Measurements from ENCODE around the gene NUDT3.

DNA sequence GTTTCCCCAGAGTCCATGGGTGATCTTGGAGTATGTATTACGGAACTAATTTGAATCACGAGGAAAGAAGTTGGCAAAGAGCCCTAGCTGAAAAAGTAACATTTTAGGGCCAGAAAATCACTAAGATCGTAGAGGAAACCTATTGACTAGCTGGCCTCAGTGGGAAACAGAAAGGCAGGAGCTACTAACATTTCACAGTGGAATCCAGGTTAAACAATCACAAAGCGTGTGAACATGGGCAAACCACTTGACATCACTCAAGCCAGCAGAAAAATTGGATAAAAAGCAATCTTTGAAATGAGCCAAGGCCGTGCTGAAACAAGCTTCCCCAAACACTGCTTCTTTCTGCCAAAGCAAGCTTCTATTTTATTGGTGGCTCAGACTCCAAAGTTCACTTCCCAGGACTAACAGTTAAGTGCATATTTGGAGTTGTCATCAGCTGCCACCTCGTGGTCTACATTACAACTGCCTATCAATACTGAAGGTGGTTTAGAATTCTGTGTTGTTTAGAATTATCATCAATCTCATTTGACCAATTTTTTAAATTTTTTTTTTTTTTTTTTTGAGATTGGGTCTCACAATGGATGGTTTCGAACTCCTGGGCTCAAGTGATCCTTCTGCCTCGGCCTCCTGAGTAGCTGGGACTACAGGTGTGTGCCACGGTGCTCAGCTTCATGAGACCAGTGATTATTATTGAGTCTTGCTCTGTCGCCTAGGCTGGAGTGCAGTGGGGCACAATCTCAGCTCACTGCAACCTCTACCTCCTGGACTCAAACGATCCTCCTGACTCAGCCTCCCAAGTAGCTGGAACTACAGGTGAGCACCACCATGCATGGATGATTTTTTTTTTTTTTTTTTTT, 22.8 kb upstream of the NUDT3 start:
- no peak for TF ChIP-seq SP1 (IDR thresholded peaks at IDR 0.05)
- no peak for TF ChIP-seq NFRKB (IDR thresholded peaks at IDR 0.05)
- TF ChIP-seq TARDBP (IDR thresholded peaks at IDR 0.05): no peak
- TF ChIP-seq L3MBTL2 (conservative IDR thresholded peaks at IDR 0.05): no peak
- TF ChIP-seq BHLHE40 (IDR thresholded peaks at IDR 0.05; ENCODE audit: borderline replicate concordance): no peak
- TF ChIP-seq ZNF384 (IDR thresholded peaks at IDR 0.05): no peak; the same call in 1 of the 2 replicates
- no peak for TF ChIP-seq FOXK2 (IDR thresholded peaks at IDR 0.05)
- TF ChIP-seq CTBP1 (IDR thresholded peaks at IDR 0.05; ENCODE audit: borderline replicate concordance): no peak
- no peak for TF ChIP-seq FOXM1 (IDR thresholded peaks at IDR 0.05; ENCODE audit: borderline replicate concordance)
- no peak for TF ChIP-seq FOXA1 (IDR thresholded peaks at IDR 0.05)
- TF ChIP-seq SUZ12 (IDR thresholded peaks at IDR 0.05): no peak
- no peak for TF ChIP-seq ELF4 (IDR thresholded peaks at IDR 0.05)

Measured in HEK293T (cell line).